IMR-90 (cell line): ENCODE measurements around the gene ITGB2. TPM values are rescaled to one million over a fixed set of nuclear protein-coding genes. Genes with fewer than 3 reads are reported as not detected.

Source experiments
- ATAC-seq: fragments of 200-7000 bp; cut with Tn5 transposase; 2 replicates; pipeline ENCODE4 v1.9.1; 2020; ENCODE audit warnings: low read depth, mild to moderate bottlenecking, moderate library complexity
- BruUV-seq: library from RNA; stranded (reverse); fragments of 400-500 nt; replicated peaks from 2 replicates; lab custom pipeline; 2021; lab: Mats Ljungman, UMichigan
- CTCF ChIA-PET: fragments of 300-600 bp; formaldehyde crosslinking; extraction: SDS; loops from one replicate; lab custom pipeline; 2021; ENCODE audit warnings: antibody characterized with exemption; lab: Yijun Ruan, JAX
- POLR2A ChIA-PET: fragments of 300-600 bp; sonication (Branson Sonifier 250); formaldehyde crosslinking; loops from one replicate; lab custom pipeline; 2022; ENCODE audit warnings: antibody characterized with exemption; ENCODE audit not compliant: unreplicated experiment; lab: Charles Lee
- DNase-seq: peaks from one replicate; pipeline ENCODE4 v3.0.0; 2013
- H2AFZ ChIP-seq: replicated peaks from 2 replicates; pipeline ENCODE3; 2013; ENCODE audit warnings: low read length, mild to moderate bottlenecking; ENCODE audit not compliant: poor library complexity
- H2AK5ac ChIP-seq: 2 replicates; pipeline ENCODE4 v1.6.1; 2013; ENCODE audit warnings: low read depth, low read length, inconsistent platforms
- H2AK9ac ChIP-seq: replicated peaks from 2 replicates; pipeline ENCODE3; 2013; ENCODE audit warnings: mild to moderate bottlenecking, low read depth, low read length, moderate library complexity; ENCODE audit not compliant: poor library complexity
- H2BK120ac ChIP-seq: 2 replicates; pipeline ENCODE4 v1.6.1; 2013; ENCODE audit warnings: low read depth, low read length, inconsistent platforms
- H2BK15ac ChIP-seq: 3 replicates; pipeline ENCODE4 v1.6.1; 2013; ENCODE audit warnings: low read depth, low read length, inconsistent platforms
- H2BK20ac ChIP-seq: 2 replicates; pipeline ENCODE4 v1.6.1; 2013; ENCODE audit warnings: low read depth, mild to moderate bottlenecking, inconsistent platforms, low read length, moderate library complexity
- H2BK5ac ChIP-seq: 2 replicates; pipeline ENCODE4 v1.6.1; 2013; ENCODE audit warnings: mild to moderate bottlenecking, low read depth, low read length, inconsistent platforms; ENCODE audit not compliant: poor library complexity, severe bottlenecking
- H3K14ac ChIP-seq: replicated peaks from 2 replicates; pipeline ENCODE4 v1.6.1; 2013; ENCODE audit warnings: low read depth, low read length, inconsistent platforms
- H3K18ac ChIP-seq: 2 replicates; pipeline ENCODE4 v1.6.1; 2013; ENCODE audit warnings: low read depth, low read length, control low read depth
- H3K23ac ChIP-seq: 2 replicates; pipeline ENCODE4 v1.6.1; 2013; ENCODE audit warnings: low read depth, low read length, inconsistent platforms
- H3K27ac ChIP-seq: 2 replicates; pipeline ENCODE4 v1.5.1; 2013; ENCODE audit warnings: mild to moderate bottlenecking, control low read depth, low read length; ENCODE audit not compliant: insufficient read depth
- H3K27me3 ChIP-seq: 2 replicates; pipeline ENCODE4 v1.6.1; 2013; ENCODE audit warnings: low read length; ENCODE audit not compliant: control insufficient read depth, insufficient read depth
- H3K36me3 ChIP-seq: 2 replicates; pipeline ENCODE4 v1.6.1; 2013; ENCODE audit warnings: low read length, mixed read lengths; ENCODE audit not compliant: control insufficient read depth, insufficient read depth
- H3K4ac ChIP-seq: 2 replicates; pipeline ENCODE4 v1.6.1; 2013; ENCODE audit warnings: low read depth, low read length, inconsistent platforms
- H3K4me1 ChIP-seq: 2 replicates; pipeline ENCODE4 v1.6.1; 2013; ENCODE audit warnings: low read length, mixed read lengths; ENCODE audit not compliant: control insufficient read depth, insufficient read depth
- H3K4me2 ChIP-seq: 2 replicates; pipeline ENCODE4 v1.6.1; 2013; ENCODE audit warnings: low read depth, mild to moderate bottlenecking, control low read depth, low read length, moderate library complexity
- H3K4me3 ChIP-seq: 2 replicates; pipeline ENCODE4 v1.5.1; 2013; ENCODE audit warnings: low read depth, mild to moderate bottlenecking, control low read depth, low read length, moderate library complexity; ENCODE audit not compliant: insufficient read depth
- H3K56ac ChIP-seq: 2 replicates; pipeline ENCODE4 v1.6.1; 2013; ENCODE audit warnings: low read length, inconsistent platforms; ENCODE audit not compliant: insufficient read depth; ENCODE audit errors: extremely low read depth
- H3K79me1 ChIP-seq, 2 experiments: 2 replicates each; pipeline ENCODE4 v1.6.1; 2013; ENCODE audit warnings: low read length in 2 of 2, inconsistent platforms in 1 of 2, low read depth in 1 of 2
- H3K9ac ChIP-seq: 2 replicates; pipeline ENCODE4 v1.6.1; 2013; ENCODE audit warnings: low read depth, low read length, control low read depth
- H3K9me1 ChIP-seq: 2 replicates; pipeline ENCODE4 v1.6.1; 2013; ENCODE audit warnings: low read length, inconsistent platforms; ENCODE audit not compliant: insufficient read depth
- H3K9me3 ChIP-seq: 2 replicates; pipeline ENCODE4 v1.6.1; 2013; ENCODE audit warnings: low read length; ENCODE audit not compliant: control insufficient read depth, insufficient read depth
- H4K20me1 ChIP-seq: 2 replicates; pipeline ENCODE4 v1.6.1; 2013; ENCODE audit warnings: low read length, inconsistent platforms; ENCODE audit not compliant: insufficient read depth
- H4K5ac ChIP-seq: 2 replicates; pipeline ENCODE4 v1.6.1; 2013; ENCODE audit warnings: mild to moderate bottlenecking, low read depth, low read length, control low read depth
- H4K8ac ChIP-seq, 2 experiments: 2 replicates each; pipeline ENCODE4 v1.6.1; 2013; ENCODE audit warnings: low read depth in 2 of 2, low read length in 2 of 2, control low read depth in 1 of 2, inconsistent platforms in 1 of 2
- H4K91ac ChIP-seq: 2 replicates; pipeline ENCODE4 v1.6.1; 2013; ENCODE audit warnings: low read depth, low read length, inconsistent platforms; ENCODE audit not compliant: insufficient read depth
- BHLHE40 ChIP-seq: fragments of 150-350 bp; IDR thresholded peaks from 2 replicates; pipeline ENCODE4 v1.6.1; 2016; ENCODE audit warnings: mild to moderate bottlenecking, low read depth, low read length
- CEBPB ChIP-seq: IDR thresholded peaks from 2 replicates; pipeline ENCODE4 v1.6.1; 2012; ENCODE audit warnings: low read depth, low read length, improper control_type of control experiment
- ELK1 ChIP-seq: fragments of 150-350 bp; IDR thresholded peaks from 2 replicates; pipeline ENCODE4 v1.6.1; 2016; ENCODE audit warnings: low read depth, mild to moderate bottlenecking, low read length, moderate library complexity, borderline replicate concordance
- FOS ChIP-seq: fragments of 150-350 bp; IDR thresholded peaks from 2 replicates; pipeline ENCODE4 v1.6.1; 2016; ENCODE audit warnings: low read depth, low read length
- MAFK ChIP-seq: IDR thresholded peaks from 2 replicates; pipeline ENCODE4 v1.6.1; 2012; ENCODE audit warnings: low read depth, low read length, improper control_type of control experiment
- MAZ ChIP-seq: IDR thresholded peaks from 2 replicates; pipeline ENCODE4 v1.6.1; 2012; ENCODE audit warnings: low read depth, mild to moderate bottlenecking, low read length, improper control_type of control experiment, moderate library complexity, borderline replicate concordance
- MXI1 ChIP-seq: IDR thresholded peaks from 2 replicates; pipeline ENCODE4 v1.6.1; 2012; ENCODE audit warnings: low read depth, mild to moderate bottlenecking, low read length, moderate library complexity, borderline replicate concordance
- NFE2L2 ChIP-seq: fragments of 150-350 bp; IDR thresholded peaks from 2 replicates; pipeline ENCODE4 v1.6.1; 2016; ENCODE audit warnings: low read depth, mild to moderate bottlenecking, low read length
- POLR2A ChIP-seq: IDR thresholded peaks from 2 replicates; pipeline ENCODE4 v1.6.1; 2012; ENCODE audit warnings: mild to moderate bottlenecking, low read depth, low read length
- RAD21 ChIP-seq: IDR thresholded peaks from 2 replicates; pipeline ENCODE4 v1.6.1; 2012; ENCODE audit warnings: low read length, improper control_type of control experiment
- RCOR1 ChIP-seq: IDR thresholded peaks from 2 replicates; pipeline ENCODE4 v1.6.1; 2012; ENCODE audit warnings: mild to moderate bottlenecking, low read length, improper control_type of control experiment; ENCODE audit not compliant: insufficient replicate concordance
- RFX5 ChIP-seq: IDR thresholded peaks from 2 replicates; pipeline ENCODE4 v1.8.0; 2012; ENCODE audit warnings: low read depth, mild to moderate bottlenecking, low read length, moderate library complexity
- SMC3 ChIP-seq: fragments of 150-350 bp; IDR thresholded peaks from 2 replicates; pipeline ENCODE4 v1.6.1; 2016; ENCODE audit warnings: low read depth, mild to moderate bottlenecking, antibody characterized with exemption, low read length, moderate library complexity
- WGBS, 2 experiments: methylation state at CpG; one replicate each; pipeline versions ENCODE4 v1.1.5 to v1.1.7; 2013; ENCODE audit warnings: missing lambda C conversion rate in 2 of 2; ENCODE audit not compliant: insufficient read length in 1 of 2; ENCODE audit errors: extremely low coverage in 2 of 2; 5-methylcytosine and 5-hydroxymethylcytosine counted together
- dilution Hi-C: fragments of 300-500 bp; cut with HindIII; formaldehyde crosslinking; loops from one replicate; pipeline ENCODE4 v1.14.3; 2018; ENCODE audit warnings: low sequenced_read_pairs; ENCODE audit not compliant: unreplicated experiment
- in situ Hi-C: fragments of 300-500 bp; cut with MboI; formaldehyde crosslinking; loops from 3 replicates; pipeline ENCODE4 v1.14.3; 2019; ENCODE audit warnings: low sequenced_read_pairs, inconsistent platforms, mixed read lengths
- intact Hi-C: fragments of 100-400 bp; cut with micrococcal nuclease; formaldehyde crosslinking; loops from 2 replicates; pipeline ENCODE4 v1.10.0; 2022
- polyA plus RNA-seq, 3 experiments: library from polyadenylated mRNA; depleted of rRNA; stranded (reverse); fragments of >200 nt; gene quantifications; 2 replicates each; pipeline ENCODE4 v1.2.3, GENCODE V29; 2012; ENCODE audit warnings: low replicate concordance in 1 of 3
- total RNA-seq: library from RNA; depleted of rRNA; stranded (reverse); fragments of >200 nt; gene quantifications from 2 replicates; pipeline ENCODE4 v1.2.3, GENCODE V29; 2012
- TF ChIP-seq, protein P1 (sequence below): conservative IDR thresholded peaks from 2 replicates; pipeline ENCODE4 v1.5.1; 2012; ENCODE audit warnings: mild to moderate bottlenecking, low read depth, low read length, improper control_type of control experiment

ITGB2 gene
- total and polyA plus RNA-seq, 2 of the 4 experiments (the other 2 are of a cell fraction), result 0.14 TPM; not detected in 1

- no peak overlapping the region for H2AK5ac ChIP-seq
- H3K79me1 ChIP-seq, result peaks cover 28 to 75% of the 10 kb centered on the region in 2 experiments
- no peaks in the 10 kb centered on the region for H3K27me3 ChIP-seq
- no peak overlapping the region for H2AK9ac ChIP-seq
- intact Hi-C loops (loop anchor here (5.0 kb wide), 1 partner anchor 333 kb away; no protein-coding TSS in a partner anchor), in situ Hi-C loops (loop anchor here (25.0 kb wide), 1 partner anchor 432 kb away; no protein-coding TSS in a partner anchor), dilution Hi-C loops (no loop called here)
- H3K36me3 ChIP-seq, result peaks cover 27% of the 10 kb centered on the region
- H3K56ac ChIP-seq, result no peak overlapping the region
- no peak overlapping the region for H2BK5ac ChIP-seq
- no peak overlapping the region for H3K9ac ChIP-seq
- POLR2A ChIA-PET, result no interaction called here
- no peak for ATAC-seq
- peaks cover 52% of the 10 kb centered on the region for H4K20me1 ChIP-seq
- H3K9me1 ChIP-seq, result peaks cover 5% of the 10 kb centered on the region
- H2BK20ac ChIP-seq, result no peak overlapping the region
- H4K5ac ChIP-seq, result no peak overlapping the region
- 98% methylated on average over 4 of the region's 24 CpGs; no CpG with 5 or more reads in 1 of the 2 experiments for WGBS, 2 experiments
- H3K4me1 ChIP-seq, result peaks cover 7% of the 10 kb centered on the region; the same call in 1 of the 2 replicates
- DNase-seq, result no peak
- no peak overlapping the region for H3K27ac ChIP-seq
- H3K23ac ChIP-seq, result no peak overlapping the region
- H3K4me3 ChIP-seq, result no peak overlapping the region
- H3K18ac ChIP-seq, result no peak overlapping the region
- BruUV-seq, result no TSS peak
- no peak overlapping the region for H4K8ac ChIP-seq
- H2BK120ac ChIP-seq, result no peak overlapping the region
- H3K4me2 ChIP-seq, result no peak overlapping the region
- H3K9me3 ChIP-seq, result no peaks in the 10 kb centered on the region
- H2AFZ ChIP-seq, result no peak overlapping the region
- no peak overlapping the region for H3K4ac ChIP-seq
- no peak overlapping the region for H3K14ac ChIP-seq
- no peak overlapping the region for H4K91ac ChIP-seq
- no peak overlapping the region for H2BK15ac ChIP-seq
- CTCF ChIA-PET, result interaction anchor here (0.8 to 1.6 kb wide), 2 partner anchors 184 to 193 kb away, joined by 3 to 4 read pairs; no protein-coding TSS in a partner anchor
- TF ChIP-seq POLR2A (no peak), MAZ (no peak), ELK1 (no peak), MAFK (no peak), RAD21 (no peak), CEBPB (no peak), RFX5 (no peak), FOS (no peak), SMC3 (no peak), MXI1 (no peak), NFE2L2 (no peak), BHLHE40 (no peak), RCOR1 (no peak)
- TF ChIP-seq, protein P1, sequence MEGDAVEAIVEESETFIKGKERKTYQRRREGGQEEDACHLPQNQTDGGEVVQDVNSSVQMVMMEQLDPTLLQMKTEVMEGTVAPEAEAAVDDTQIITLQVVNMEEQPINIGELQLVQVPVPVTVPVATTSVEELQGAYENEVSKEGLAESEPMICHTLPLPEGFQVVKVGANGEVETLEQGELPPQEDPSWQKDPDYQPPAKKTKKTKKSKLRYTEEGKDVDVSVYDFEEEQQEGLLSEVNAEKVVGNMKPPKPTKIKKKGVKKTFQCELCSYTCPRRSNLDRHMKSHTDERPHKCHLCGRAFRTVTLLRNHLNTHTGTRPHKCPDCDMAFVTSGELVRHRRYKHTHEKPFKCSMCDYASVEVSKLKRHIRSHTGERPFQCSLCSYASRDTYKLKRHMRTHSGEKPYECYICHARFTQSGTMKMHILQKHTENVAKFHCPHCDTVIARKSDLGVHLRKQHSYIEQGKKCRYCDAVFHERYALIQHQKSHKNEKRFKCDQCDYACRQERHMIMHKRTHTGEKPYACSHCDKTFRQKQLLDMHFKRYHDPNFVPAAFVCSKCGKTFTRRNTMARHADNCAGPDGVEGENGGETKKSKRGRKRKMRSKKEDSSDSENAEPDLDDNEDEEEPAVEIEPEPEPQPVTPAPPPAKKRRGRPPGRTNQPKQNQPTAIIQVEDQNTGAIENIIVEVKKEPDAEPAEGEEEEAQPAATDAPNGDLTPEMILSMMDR, result no peak
Measured at GRCh38 chr21:44943686-44944550, 23.2 kb upstream of the ITGB2 start.
